BLaER1 treated with 17β-estradiol and CSF1 and Interleukin-3, amounts not matched to agents 10 nM and 100 nM (cell line): Measurements from ENCODE around the gene ARF3.
A peak's percentile ranks its signal among the peaks of the same experiment; 100 is the strongest.

Experiments used
- H3K27ac ChIP-seq, 11 experiments: shearing (Covaris generic); formaldehyde crosslinking; 2 replicates each; pipeline ENCODE4 v1.8.1; 2022
- H3K27me3 ChIP-seq, 11 experiments: shearing (Covaris generic); formaldehyde crosslinking; 2 replicates each; pipeline ENCODE4 v1.8.1; 2022
- H3K36me3 ChIP-seq, 11 experiments: shearing (Covaris generic); formaldehyde crosslinking; 2 replicates each; pipeline ENCODE4 v1.8.1; 2022
- H3K4me1 ChIP-seq, 10 experiments: shearing (Covaris generic); formaldehyde crosslinking; 2 replicates each; pipeline ENCODE4 v1.8.1; 2022
- H3K4me2 ChIP-seq, 11 experiments: shearing (Covaris generic); formaldehyde crosslinking; 2 replicates each; pipeline ENCODE4 v1.8.1; 2022
- H3K4me3 ChIP-seq, 10 experiments: shearing (Covaris generic); formaldehyde crosslinking; 2 replicates each; pipeline ENCODE4 v1.8.1; 2022
- H3K9ac ChIP-seq, 11 experiments: shearing (Covaris generic); formaldehyde crosslinking; 2 replicates each; pipeline ENCODE4 v1.8.1; 2022
- H3K9me3 ChIP-seq, 11 experiments: shearing (Covaris generic); formaldehyde crosslinking; replicated peaks in 1 of 11; 2 replicates each; pipeline ENCODE4 v1.8.1; 2022
- H4K20me1 ChIP-seq, 11 experiments: shearing (Covaris generic); formaldehyde crosslinking; 2 replicates each; pipeline ENCODE4 v1.8.1; 2022
- Cebpa-rat ChIP-seq, 11 experiments: shearing (Covaris generic); IDR thresholded peaks; 2 replicates each; pipeline ENCODE4 v1.8.1; 2022

The ARF3 gene

DNA sequence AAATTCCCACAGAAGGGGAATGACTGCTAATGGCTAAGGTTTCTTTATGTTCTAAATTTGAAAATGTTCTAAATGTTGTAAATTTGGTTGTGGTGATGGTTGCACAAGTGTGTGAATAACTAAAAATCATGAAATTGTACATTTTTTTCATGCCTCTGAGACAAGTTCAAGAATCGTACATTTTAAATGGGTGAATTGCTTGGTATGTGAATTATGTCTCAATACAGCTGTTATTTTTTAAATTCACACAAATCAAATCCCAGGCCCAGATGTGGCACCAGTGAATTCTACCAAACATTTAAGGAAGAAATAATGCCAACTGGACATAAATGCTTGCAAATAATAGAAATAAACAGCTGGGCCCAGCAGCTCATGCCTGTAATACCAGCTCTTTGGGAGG is 63.0 kb downstream of the ARF3 start:
- TF ChIP-seq Cebpa-rat (IDR thresholded peaks at IDR 0.05), result no peak
- H3K4me2 ChIP-seq, result no peak overlapping the region
- H3K9ac ChIP-seq, result no peak overlapping the region
- H3K36me3 ChIP-seq, result no peaks in the 10 kb centered on the region
- peaks cover 9 to 19% (median 12%) of the 10 kb centered on the region in 11 experiments; a peak in 21 of 22 replicates for H3K27me3 ChIP-seq
- no peaks in the 10 kb centered on the region for H4K20me1 ChIP-seq
- H3K4me3 ChIP-seq, result no peak overlapping the region
- no peak overlapping the region for H3K27ac ChIP-seq
- H3K4me1 ChIP-seq, result peaks cover 0 to 14% (median 6%) of the 10 kb centered on the region in 10 experiments; a peak in 8 of 20 replicates
- H3K9me3 ChIP-seq, result no peaks in the 10 kb centered on the region

- H3K27ac ChIP-seq, result no peak overlapping the region
- no peak overlapping the region for H3K4me3 ChIP-seq
- no peak for TF ChIP-seq Cebpa-rat (IDR thresholded peaks at IDR 0.05)
- no peaks in the 10 kb centered on the region for H3K36me3 ChIP-seq
- H3K27me3 ChIP-seq, result peaks cover 9 to 19% (median 12%) of the 10 kb centered on the region in 11 experiments; a peak in 21 of 22 replicates
- H3K9me3 ChIP-seq, result no peaks in the 10 kb centered on the region
- H4K20me1 ChIP-seq, result no peaks in the 10 kb centered on the region
- peak overlapping the region in 10 of 11 experiments; percentile 10 to 69 (median 46); a peak in 14 of 22 replicates for H3K4me2 ChIP-seq
- peaks cover 0 to 14% (median 6%) of the 10 kb centered on the region in 10 experiments; a peak in 8 of 20 replicates for H3K4me1 ChIP-seq
- H3K9ac ChIP-seq, result peak overlapping the region in 5 of 11 experiments; percentile 16 to 28 (median 25); a peak in 4 of 22 replicates
Observed at GRCh38 chr12:48890657-48891418, 66.4 kb downstream of the ARF3 start.

GRCh38 chr12:48889679-48890078 is 67.6 kb downstream of the ARF3 start:
- TF ChIP-seq Cebpa-rat (IDR thresholded peaks at IDR 0.05), result no peak
- H3K9me3 ChIP-seq, result no peaks in the 10 kb centered on the region
- H3K27me3 ChIP-seq, result peaks cover 9 to 19% (median 12%) of the 10 kb centered on the region in 11 experiments; a peak in 21 of 22 replicates
- H3K4me2 ChIP-seq, result no peak overlapping the region
- no peaks in the 10 kb centered on the region for H3K36me3 ChIP-seq
- H3K9ac ChIP-seq, result no peak overlapping the region
- no peak overlapping the region for H3K4me3 ChIP-seq
- H4K20me1 ChIP-seq, result no peaks in the 10 kb centered on the region
- H3K27ac ChIP-seq, result no peak overlapping the region
- peaks cover 0 to 14% (median 6%) of the 10 kb centered on the region in 10 experiments; a peak in 8 of 20 replicates for H3K4me1 ChIP-seq
